Osteoblast (primary cell): ENCODE results near the gene HOXC11. TPM values are rescaled to one million over a fixed set of nuclear protein-coding genes. Genes with fewer than 3 reads are reported as not detected.
A peak's percentile ranks its signal among the peaks of the same experiment; 100 is the strongest.

Experiments
- DNase-seq: peaks from one replicate; pipeline ENCODE4 v3.0.0; 2011; ENCODE audit warnings: low spot score, mixed read lengths; ENCODE audit not compliant: insufficient read length; ENCODE audit errors: missing footprints
- H2AFZ ChIP-seq: 2 replicates; pipeline ENCODE4 v1.6.0; 2011; ENCODE audit warnings: mild to moderate bottlenecking, low read length
- H3K27ac ChIP-seq: 2 replicates; pipeline ENCODE4 v1.5.1; 2011; ENCODE audit warnings: mild to moderate bottlenecking, low read depth, low read length, moderate library complexity
- H3K27me3 ChIP-seq: 2 replicates; pipeline ENCODE4 v1.6.0; 2012; ENCODE audit warnings: mild to moderate bottlenecking, control low read depth, inconsistent platforms, low read length, moderate library complexity; ENCODE audit not compliant: insufficient read depth
- H3K36me3 ChIP-seq: 2 replicates; pipeline ENCODE4 v1.5.1; 2011; ENCODE audit warnings: mild to moderate bottlenecking, low read length, control low read depth, moderate library complexity; ENCODE audit not compliant: insufficient read depth
- H3K4me1 ChIP-seq: 2 replicates; pipeline ENCODE4 v1.5.1; 2011; ENCODE audit warnings: mild to moderate bottlenecking, low read length, control low read depth, moderate library complexity; ENCODE audit not compliant: insufficient read depth
- H3K4me2 ChIP-seq: 2 replicates; pipeline ENCODE4 v1.6.0; 2011; ENCODE audit warnings: mild to moderate bottlenecking, low read length; ENCODE audit not compliant: insufficient read depth
- H3K4me3 ChIP-seq: fragments of 200-600 bp; sonication (generic); 3 replicates; pipeline ENCODE4 v1.5.1; 2012; ENCODE audit warnings: mild to moderate bottlenecking, low read length, inconsistent platforms; ENCODE audit not compliant: insufficient read depth
- H3K79me2 ChIP-seq: 2 replicates; pipeline ENCODE4 v1.6.0; 2012; ENCODE audit warnings: mild to moderate bottlenecking, low read length, control low read depth, inconsistent platforms; ENCODE audit not compliant: insufficient read depth
- H3K9me3 ChIP-seq: 2 replicates; pipeline ENCODE4 v1.5.1; 2011; ENCODE audit warnings: low read depth, low read length, control low read depth
- H4K20me1 ChIP-seq: 2 replicates; pipeline ENCODE4 v1.6.0; 2012; ENCODE audit warnings: mild to moderate bottlenecking, low read length, control low read depth; ENCODE audit not compliant: insufficient read depth
- CTCF ChIP-seq: IDR thresholded peaks from 2 replicates; pipeline ENCODE4 v1.5.1; 2011; ENCODE audit warnings: mild to moderate bottlenecking, low read depth, low read length, moderate library complexity; ENCODE audit errors: extremely low read depth
- total RNA-seq: library from RNA; depleted of rRNA; stranded (reverse); fragments of >200 nt; gene quantifications from 2 replicates; pipeline ENCODE4 v1.2.3, GENCODE V29; 2012

HOXC11 gene
- total RNA-seq, 1 donor = 1.1 TPM

GRCh38 chr12:54006559-54007220, 33.8 kb downstream of the HOXC11 start:
- H3K9me3 ChIP-seq = no peaks in the 10 kb centered on the region
- H4K20me1 ChIP-seq = peaks cover 10% of the 10 kb centered on the region
- peak overlapping the region; percentile 92 for H3K4me2 ChIP-seq
- no peaks in the 10 kb centered on the region for H3K27me3 ChIP-seq
- peak overlapping the region; percentile 66 for H3K4me3 ChIP-seq
- peaks cover 38% of the 10 kb centered on the region for H3K4me1 ChIP-seq
- peak overlapping the region; percentile 65 for H3K27ac ChIP-seq
- peak overlapping the region; percentile 65 for H2AFZ ChIP-seq
- TF ChIP-seq CTCF = no peak
- peaks cover 82% of the 10 kb centered on the region for H3K79me2 ChIP-seq
- H3K36me3 ChIP-seq = peaks cover 10% of the 10 kb centered on the region
- DNase-seq = peak; percentile 84

- peaks cover 42% of the 10 kb centered on the region for H3K4me1 ChIP-seq
- peak; percentile 91 for DNase-seq
- peaks cover 5% of the 10 kb centered on the region for H3K36me3 ChIP-seq
- no peaks in the 10 kb centered on the region for H3K9me3 ChIP-seq
- H4K20me1 ChIP-seq = peaks cover 10% of the 10 kb centered on the region
- peak overlapping the region; percentile 74 for H3K4me3 ChIP-seq
- peak overlapping the region; percentile 63 for H3K4me2 ChIP-seq
- H3K27ac ChIP-seq = peak overlapping the region; percentile 27
- H2AFZ ChIP-seq = no peak overlapping the region
- H3K79me2 ChIP-seq = peaks cover 74% of the 10 kb centered on the region
- no peaks in the 10 kb centered on the region for H3K27me3 ChIP-seq
- TF ChIP-seq CTCF = no peak
These were observed 34.8 kb downstream of the HOXC11 start for GRCh38 chr12:54007538-54008259.

- Histone ChIP-seq H3K4me1 (peaks cover 47% of the 10 kb centered on the region), H2AFZ (no peak overlapping the region), H3K9me3 (no peaks in the 10 kb centered on the region), H3K79me2 (peaks cover 75% of the 10 kb centered on the region), H3K27me3 (no peaks in the 10 kb centered on the region), H3K36me3 (no peaks in the 10 kb centered on the region), H3K4me3 (peak overlapping the region; percentile 74), H3K4me2 (peak overlapping the region; percentile 63), H3K27ac (peak overlapping the region; percentile 27), H4K20me1 (peaks cover 10% of the 10 kb centered on the region)
- no peak for TF ChIP-seq CTCF
- DNase-seq = no peak
These were observed 35.3 kb downstream of the HOXC11 start for GRCh38 chr12:54008260-54008552.

- Histone ChIP-seq H4K20me1 (peaks cover 10% of the 10 kb centered on the region), H3K27ac (peak overlapping the region; percentile 54), H3K36me3 (no peaks in the 10 kb centered on the region), H3K27me3 (no peaks in the 10 kb centered on the region), H3K4me2 (peak overlapping the region; percentile 90), H2AFZ (peak overlapping the region; percentile 56), H3K9me3 (no peaks in the 10 kb centered on the region), H3K4me1 (peaks cover 56% of the 10 kb centered on the region), H3K79me2 (peaks cover 81% of the 10 kb centered on the region), H3K4me3 (peak overlapping the region; percentile 74)
- no peak for TF ChIP-seq CTCF
- peak; percentile 95 for DNase-seq
These were observed 36.5 kb downstream of the HOXC11 start for GRCh38 chr12:54009171-54010052.
